GM12878 (cell line): ENCODE results near the gene HMOX2. TPM values are rescaled to one million over a fixed set of nuclear protein-coding genes. Genes with fewer than 3 reads are reported as not detected.

Source experiments
- ATAC-seq: fragments of 200-7000 bp; cut with Tn5 transposase; 3 replicates; pipeline ENCODE4 v1.9.1; 2020; ENCODE audit warnings: mild to moderate bottlenecking, moderate library complexity
- BruUV-seq: library from RNA; stranded (reverse); fragments of 400-500 nt; replicated peaks from 2 replicates; lab custom pipeline; 2021; lab: Mats Ljungman, UMichigan
- CTCF ChIA-PET: fragments of 300-600 bp; sonication (Branson Sonifier 250); formaldehyde crosslinking; extraction: SDS; loops from one replicate; lab custom pipeline; 2021; ENCODE audit warnings: inconsistent platforms; lab: Yijun Ruan, JAX
- POLR2A ChIA-PET: fragments of 350-600 bp; formaldehyde crosslinking; extraction: SDS; loops from one replicate; lab custom pipeline; 2021; ENCODE audit warnings: inconsistent platforms; lab: Charles Lee
- RAD21 ChIA-PET: fragments of 300-600 bp; sonication (Branson Sonifier 250); formaldehyde crosslinking; loops from one replicate; lab custom pipeline; 2023; ENCODE audit warnings: antibody characterized with exemption; ENCODE audit not compliant: unreplicated experiment; lab: Charles Lee
- SMC1A ChIA-PET: fragments of 300-600 bp; sonication (Branson Sonifier 250); formaldehyde crosslinking; loops from one replicate; lab custom pipeline; 2023; ENCODE audit not compliant: unreplicated experiment, uncharacterized antibody; lab: Charles Lee
- DNase-seq: peaks from one replicate; pipeline ENCODE4 v3.0.0-alpha.2; 2011; ENCODE audit warnings: low read depth, low spot score
- FAIRE-seq: peaks from 3 replicates; lab custom pipeline; 2011; peaks lifted over from hg19 to GRCh38; lab: Jason Lieb, UNC
- H2AFZ ChIP-seq: 2 replicates; pipeline ENCODE4 v1.6.0; 2011; ENCODE audit warnings: low read depth, low read length, control low read depth; ENCODE audit not compliant: control insufficient read depth
- H3K27ac ChIP-seq: 2 replicates; pipeline ENCODE4 v1.5.1; 2011; ENCODE audit warnings: control low read depth; ENCODE audit not compliant: control insufficient read depth, insufficient read depth
- H3K27me3 ChIP-seq, 2 experiments: replicated peaks in 1 of 2; 2 replicates each; pipeline versions ENCODE4 v1.6.0 to v1.6.1; 2011; ENCODE audit warnings: low read length in 1 of 2; ENCODE audit not compliant: control insufficient read depth in 2 of 2, insufficient read depth in 2 of 2
- H3K36me3 ChIP-seq, 2 experiments: 2 replicates each; pipeline ENCODE4 v1.5.1; 2011; ENCODE audit warnings: low read length in 1 of 2; ENCODE audit not compliant: control insufficient read depth in 2 of 2, insufficient read depth in 2 of 2
- H3K4me1 ChIP-seq: 2 replicates; pipeline ENCODE4 v1.6.1; 2011; ENCODE audit warnings: mild to moderate bottlenecking, low read length, moderate library complexity, mixed read lengths; ENCODE audit not compliant: control insufficient read depth, insufficient read depth
- H3K4me2 ChIP-seq: 2 replicates; pipeline ENCODE4 v1.6.0; 2011; ENCODE audit warnings: control low read depth; ENCODE audit not compliant: control insufficient read depth, insufficient read depth
- H3K4me3 ChIP-seq: fragments of 200-600 bp; sonication (generic); 2 replicates; pipeline ENCODE4 v1.5.1; 2016
- H3K79me2 ChIP-seq: 2 replicates; pipeline ENCODE4 v1.6.0; 2011; ENCODE audit warnings: low read length; ENCODE audit not compliant: control insufficient read depth, insufficient read depth
- H3K9ac ChIP-seq: 2 replicates; pipeline ENCODE4 v1.8.0; 2011; ENCODE audit warnings: low read length, control low read depth, mixed read lengths; ENCODE audit not compliant: control insufficient read depth, insufficient read depth
- H3K9me3 ChIP-seq: replicated peaks from 3 replicates; pipeline ENCODE4 v1.5.1; 2011; ENCODE audit warnings: mild to moderate bottlenecking, low read length; ENCODE audit not compliant: control insufficient read depth, insufficient read depth
- H4K20me1 ChIP-seq: 2 replicates; pipeline ENCODE4 v1.6.0; 2011; ENCODE audit not compliant: control insufficient read depth, insufficient read depth
- ATF2 ChIP-seq: IDR thresholded peaks from 2 replicates; pipeline ENCODE4 v1.6.1; 2012; ENCODE audit warnings: low read length, inconsistent platforms
- BCL3 ChIP-seq: IDR thresholded peaks from 2 replicates; pipeline ENCODE4 v1.6.1; 2011; ENCODE audit warnings: borderline replicate concordance, low read depth, mild to moderate bottlenecking, moderate library complexity, low read length; ENCODE audit not compliant: insufficient read depth, poor library complexity, severe bottlenecking
- BHLHE40 ChIP-seq, 2 experiments: fragments of 450-650 bp in 1 of 2; IDR thresholded peaks; 2 replicates each; pipeline ENCODE4 v1.6.1; 2011 to 2017; ENCODE audit warnings: low read depth in 2 of 2, borderline replicate concordance in 1 of 2, improper control_type of control experiment in 1 of 2, low read length in 1 of 2, mild to moderate bottlenecking in 1 of 2
- BMI1 ChIP-seq: fragments of 450-650 bp; IDR thresholded peaks from 2 replicates; pipeline ENCODE4 v1.6.1; 2016; ENCODE audit warnings: mild to moderate bottlenecking, moderate library complexity, borderline replicate concordance
- CBX5 ChIP-seq: sonication (generic); IDR thresholded peaks from 2 replicates; pipeline ENCODE4 v1.6.1; 2016; ENCODE audit warnings: low read depth, moderate library complexity, mild to moderate bottlenecking, inconsistent platforms
- E4F1 ChIP-seq: fragments of 450-650 bp; IDR thresholded peaks from 2 replicates; pipeline ENCODE4 v1.6.1; 2018; ENCODE audit warnings: borderline replicate concordance, mild to moderate bottlenecking; ENCODE audit not compliant: partially characterized antibody
- NFXL1 ChIP-seq: fragments of 450-650 bp; IDR thresholded peaks from 2 replicates; pipeline ENCODE4 v1.6.1; 2017; ENCODE audit warnings: antibody characterized with exemption, mild to moderate bottlenecking, borderline replicate concordance
- NR2C2 ChIP-seq: IDR thresholded peaks from 2 replicates; pipeline ENCODE4 v1.6.1; 2011; ENCODE audit warnings: borderline replicate concordance, low read depth; ENCODE audit not compliant: control insufficient read depth, insufficient read length
- PKNOX1 ChIP-seq: fragments of 450-650 bp; IDR thresholded peaks from 2 replicates; pipeline ENCODE4 v1.6.1; 2016; ENCODE audit warnings: mild to moderate bottlenecking
- STAT1 ChIP-seq: fragments of 450-650 bp; conservative IDR thresholded peaks from 2 replicates; pipeline ENCODE4 v1.6.1; 2014; ENCODE audit warnings: antibody characterized with exemption, mild to moderate bottlenecking
- SUZ12 ChIP-seq: fragments of 200-600 bp; sonication (generic); IDR thresholded peaks from one replicate; pipeline ENCODE4 v1.6.1; 2018; ENCODE audit warnings: antibody characterized with exemption, mild to moderate bottlenecking; ENCODE audit not compliant: unreplicated experiment
- ZNF274 ChIP-seq: IDR thresholded peaks from one replicate; pipeline ENCODE4 v1.8.0; 2011; ENCODE audit not compliant: insufficient read length, insufficient read depth
- ZNF592 ChIP-seq: fragments of 450-650 bp; IDR thresholded peaks from 2 replicates; pipeline ENCODE4 v1.6.1; 2017; ENCODE audit warnings: mild to moderate bottlenecking, moderate library complexity
- WGBS: methylation state at CpG from one replicate; pipeline ENCODE4 v1.1.6; 2016; ENCODE audit warnings: low lambda C conversion rate; ENCODE audit not compliant: insufficient replicate concordance, insufficient coverage; ENCODE audit errors: missing lambda C conversion rate; 5-methylcytosine and 5-hydroxymethylcytosine counted together
- in situ Hi-C: fragments of 300-500 bp; cut with MboI; formaldehyde crosslinking; loops from 9 replicates; pipeline ENCODE4 v1.14.3; 2018; ENCODE audit warnings: mixed read lengths
- intact Hi-C: fragments of 100-400 bp; cut with micrococcal nuclease; formaldehyde crosslinking; loops from one replicate; pipeline ENCODE4 v1.14.2; 2022; ENCODE audit not compliant: unreplicated experiment
- polyA plus RNA-seq, 11 experiments: library from polyadenylated mRNA; depleted of rRNA in 4 of 11; unstranded in 6 of 11; stranded (reverse) in 5 of 11; fragments of >200 nt; fragmentation: Nextera tagmentation in 4 of 11; fragmentation: Illumina TruSeq in 1 of 11; extraction: Ambion mirVana in 4 of 11; extraction: Trizol in 1 of 11; gene quantifications; 1 replicate in 1 of 11; 2 replicates in 10 of 11; pipeline versions ENCODE4 v1.2.1 to v1.2.3, GENCODE V29; 2011 to 2016; ENCODE audit warnings: inconsistent platforms in 2 of 11, missing spikeins in 2 of 11, low read depth in 1 of 11
- total RNA-seq, 4 experiments: library from RNA; depleted of rRNA in 3 of 4; stranded (reverse); fragments of >200 nt in 3 of 4; fragmentation: Illumina TruSeq in 1 of 4; extraction: Trizol in 1 of 4; gene quantifications; 2 replicates each; pipeline versions ENCODE4 v1.2.1 to v1.2.3, GENCODE V29; 2013 to 2021

HMOX2 gene
- total and polyA plus RNA-seq, 10 of the 15 experiments (the other 5 are each of a cell fraction or from before 2014, with no cell fraction given), result 26.4 to 111 (median 57.8) TPM

GRCh38 chr16:4481963-4482362 lies 5.8 kb downstream of the HMOX2 start:
- H3K4me2 ChIP-seq, result no peak overlapping the region
- ChIA-PET SMC1A (no interaction called here), POLR2A (no interaction called here), RAD21 (no interaction called here), CTCF (no interaction called here)
- H3K4me3 ChIP-seq, result no peak overlapping the region
- H3K9me3 ChIP-seq, result no peaks in the 10 kb centered on the region
- BruUV-seq, result TSS peak; percentile 17
- FAIRE-seq (no peak), ATAC-seq (no peak), DNase-seq (no peak)
- WGBS, result 95% methylated on average over 1 of the region's 1 CpG
- no peaks in the 10 kb centered on the region for H3K4me1 ChIP-seq
- H3K27ac ChIP-seq, result no peak overlapping the region
- H3K27me3 ChIP-seq, result no peaks in the 10 kb centered on the region
- in situ Hi-C loops (no loop called here), intact Hi-C loops (no loop called here)
- H3K79me2 ChIP-seq, result peaks cover 13% of the 10 kb centered on the region
- no peak overlapping the region for H2AFZ ChIP-seq
- H3K36me3 ChIP-seq, result peaks cover 1 to 10% of the 10 kb centered on the region in 2 experiments; a peak in 3 of 4 replicates
- no peak overlapping the region for H3K9ac ChIP-seq
- no peaks in the 10 kb centered on the region for H4K20me1 ChIP-seq
- TF ChIP-seq STAT1 (no peak), E4F1 (no peak), ZNF274 (no peak), BHLHE40 (IDR thresholded peaks at IDR 0.05; ENCODE audit: borderline replicate concordance in 1 of 2, low read depth in 2 of 2, low read length in 1 of 2) (no peak), BMI1 (no peak), NR2C2 (no peak), ZNF592 (no peak), ATF2 (no peak), NFXL1 (no peak), CBX5 (no peak), SUZ12 (no peak), PKNOX1 (no peak), BCL3 (no peak)
